NT2/D1 (cell line): ENCODE measurements around the gene SCYL2.
"Not testable (repeated sequence)": the region's sequence is repeated elsewhere in the genome, so short reads cannot be mapped to it uniquely, and the experiment has no call there.

Source experiments
- SUZ12 ChIP-seq: IDR thresholded peaks from 2 replicates; pipeline ENCODE4 v1.6.1; 2011; ENCODE audit not compliant: insufficient read length, insufficient read depth; ENCODE audit errors: extremely low read depth
- YY1 ChIP-seq: IDR thresholded peaks from 2 replicates; pipeline ENCODE4 v1.6.1; 2011; ENCODE audit not compliant: insufficient read length, insufficient read depth
- ZNF274 ChIP-seq: IDR thresholded peaks from 2 replicates; pipeline ENCODE4 v1.6.1; 2011; ENCODE audit warnings: mild to moderate bottlenecking, low read depth, low read length

DNA sequence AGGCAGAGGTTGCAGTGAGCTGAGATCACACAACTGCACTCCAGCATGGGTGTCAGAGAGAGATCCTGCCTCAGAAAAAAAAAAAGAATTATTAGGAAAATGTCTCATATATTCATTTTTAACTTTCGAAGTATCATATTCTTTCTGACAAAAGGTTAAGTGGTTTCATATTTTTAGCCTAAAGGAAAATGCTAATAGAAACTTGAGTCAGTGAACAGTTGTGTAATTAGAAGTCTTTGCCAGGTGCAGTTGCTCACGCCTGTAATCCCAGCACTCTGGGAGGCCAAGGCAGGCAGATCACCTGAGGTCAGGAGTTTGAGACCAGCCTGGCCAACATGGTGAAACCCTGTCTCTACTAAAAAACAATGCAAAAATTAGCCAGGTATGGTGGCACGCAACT is 35.1 kb upstream of the SCYL2 start:
- not testable (repeated sequence) for TF ChIP-seq ZNF274, SUZ12, YY1
